Transverse colon (tissue), 3 donors: Measurements from ENCODE around the gene STYK1.

Experiments used
- POLR2A ChIP-seq: fragments of 450-650 bp; IDR thresholded peaks from one replicate; pipeline ENCODE4 v1.6.1; 2016; ENCODE audit warnings: antibody characterized with exemption, mild to moderate bottlenecking, moderate library complexity
- POLR2AphosphoS5 ChIP-seq, 3 donors: sonication (generic); formaldehyde crosslinking; IDR thresholded peaks; one replicate each; pipeline ENCODE4 v1.6.1; 2016; ENCODE audit warnings: antibody characterized with exemption in 3 of 3

DNA sequence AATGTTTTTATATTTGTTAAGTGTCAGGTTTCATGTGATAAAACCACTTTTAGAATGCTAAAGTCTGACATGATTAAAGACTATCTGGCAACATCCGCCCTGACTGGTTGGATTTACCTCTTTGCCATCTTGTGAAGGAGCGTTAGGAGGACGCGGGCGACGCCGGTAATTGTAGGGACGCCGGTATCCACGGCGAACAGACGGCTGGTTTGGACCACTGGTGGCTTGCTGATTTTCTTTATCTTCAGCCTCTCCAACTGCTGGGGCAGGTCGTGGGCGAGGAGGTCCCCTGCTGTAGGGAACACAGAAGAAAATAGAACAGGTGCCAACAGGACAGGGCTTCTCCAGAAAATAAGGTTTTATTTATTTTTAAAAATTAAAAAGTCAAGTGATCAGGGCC is 28.0 kb upstream of the STYK1 start:
- TF ChIP-seq POLR2AphosphoS5 (IDR thresholded peaks at IDR 0.05) (no peak), POLR2A (no peak)
